NCI-H2196 treated with DMSO at 0.1 percent for 48 hours (cell line): Measurements from ENCODE around the gene HMGCL.
"Not testable (repeated sequence)": the region's sequence is repeated elsewhere in the genome, so short reads cannot be mapped to it uniquely, and the experiment has no call there.

ENCODE experiments used
- DNase-seq: peaks from one replicate; lab custom pipeline; 2025; ENCODE audit not compliant: unreplicated experiment; lab: John Stamatoyannopoulos, UW

HMGCL gene

DNA sequence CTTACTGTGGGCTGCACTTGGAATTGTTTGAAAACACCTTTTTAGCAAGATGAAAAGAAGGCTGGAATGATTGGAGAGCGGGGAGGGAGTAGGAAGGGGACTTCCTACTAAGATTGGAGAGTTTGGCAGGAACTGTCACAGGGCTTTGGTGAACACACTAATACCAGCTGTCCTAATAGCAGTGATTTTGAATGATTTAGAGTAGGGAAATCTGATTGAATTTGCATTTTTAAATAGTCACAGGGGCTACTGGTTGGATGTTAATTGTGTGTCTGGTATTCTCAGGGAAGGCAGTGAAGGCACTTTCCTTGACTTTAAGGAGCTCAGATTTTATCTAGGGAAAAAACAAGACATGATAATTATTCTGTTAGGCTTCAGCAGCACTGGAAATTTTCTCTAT, 2.5 kb upstream of the HMGCL start:
- no peak for DNase-seq

DNA sequence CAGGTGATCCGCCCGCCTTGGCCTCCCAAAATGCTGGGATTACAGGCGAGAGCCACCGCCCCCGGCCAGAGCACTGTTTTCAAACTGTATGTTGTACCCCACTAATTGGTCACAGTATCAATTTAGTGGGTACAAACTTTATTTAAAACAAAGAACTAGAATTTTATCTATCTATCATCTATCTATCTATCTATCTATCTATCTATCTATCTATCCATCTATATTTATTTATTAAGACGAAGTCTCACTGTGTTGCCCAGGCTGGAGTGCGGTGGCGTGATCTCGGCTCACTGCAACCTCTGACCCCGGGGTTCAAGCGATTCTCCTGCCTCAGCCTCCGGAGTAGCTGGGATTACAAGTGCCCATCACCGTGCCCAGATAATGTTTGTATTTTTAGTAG, 1.4 kb upstream of the HMGCL start:
- not testable (repeated sequence) for DNase-seq

DNA sequence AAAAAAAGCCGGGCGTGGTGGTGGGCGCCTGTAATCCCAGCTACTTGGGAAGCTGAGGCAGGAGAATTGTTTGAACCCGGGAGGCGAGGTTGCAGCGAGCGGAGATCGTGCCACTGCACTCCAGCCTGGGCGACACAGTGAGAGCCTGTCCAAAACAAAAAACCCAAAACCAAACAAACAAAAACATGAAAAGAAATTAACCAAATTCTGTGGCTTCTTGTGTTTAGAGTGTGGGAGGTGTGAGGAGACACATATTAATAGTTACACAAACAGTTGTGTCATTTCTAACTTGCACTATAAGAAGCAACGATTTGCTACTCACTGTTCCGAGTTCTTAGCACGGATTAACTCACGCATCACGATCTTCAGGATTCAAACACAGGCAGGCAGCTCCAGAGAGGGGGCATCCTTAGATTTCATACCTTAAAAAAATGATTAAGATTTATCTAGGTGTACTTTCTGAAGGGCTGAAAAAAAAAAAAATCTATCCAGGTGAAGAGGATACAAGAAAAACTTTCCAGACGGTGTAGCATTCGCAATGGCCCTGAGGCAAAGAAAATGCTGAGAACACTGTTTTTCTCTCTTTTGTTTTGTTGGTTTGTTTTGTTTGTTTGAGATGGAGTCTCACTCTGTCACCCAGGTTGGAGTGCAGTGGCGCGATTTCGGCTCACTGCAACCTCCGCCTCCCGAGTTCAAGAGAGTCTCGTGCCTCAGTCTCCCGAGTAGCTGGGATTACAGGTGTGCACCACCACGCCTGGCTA, 713 bp upstream of the HMGCL start:
- no peak for DNase-seq

DNA sequence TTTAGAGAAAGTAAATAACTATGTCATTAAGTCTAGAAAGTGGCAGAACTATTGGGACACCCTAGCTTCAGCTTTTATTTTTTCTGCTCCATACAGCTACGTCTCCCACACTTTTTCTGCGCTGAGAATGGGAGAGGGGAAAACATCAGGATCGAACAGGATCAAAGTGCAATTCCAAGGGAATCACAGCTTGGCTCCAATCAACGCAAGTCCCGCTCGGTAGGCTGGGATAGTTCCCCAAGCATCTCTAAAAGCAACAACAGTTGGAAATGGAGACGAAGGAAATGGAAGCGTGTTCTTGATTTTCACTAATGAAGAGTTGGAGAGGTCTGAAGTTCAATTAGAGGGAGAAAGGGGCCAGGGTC, 536 bp downstream of the HMGCL start:
- DNase-seq, result no peak

DNA sequence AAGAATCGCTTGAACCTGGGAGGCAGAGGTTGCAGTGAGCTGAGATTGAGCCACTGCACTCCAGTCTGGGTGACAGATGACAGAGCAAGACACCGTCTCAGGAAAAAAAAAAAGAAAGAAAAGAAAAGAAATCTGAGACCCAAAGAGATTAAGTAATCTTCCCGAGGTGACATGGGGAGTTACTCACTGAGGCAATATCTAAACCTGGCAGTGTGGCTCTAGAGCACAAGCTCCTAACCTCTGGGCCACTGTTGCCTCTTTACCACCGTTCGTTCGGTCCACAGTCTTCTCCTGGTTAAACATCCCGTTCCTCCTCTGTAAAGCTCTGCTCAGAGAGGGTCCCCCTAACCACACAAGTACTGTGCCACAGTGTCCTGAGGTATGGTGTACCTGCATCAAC, 1.5 kb downstream of the HMGCL start:
- DNase-seq, result no peak

DNA sequence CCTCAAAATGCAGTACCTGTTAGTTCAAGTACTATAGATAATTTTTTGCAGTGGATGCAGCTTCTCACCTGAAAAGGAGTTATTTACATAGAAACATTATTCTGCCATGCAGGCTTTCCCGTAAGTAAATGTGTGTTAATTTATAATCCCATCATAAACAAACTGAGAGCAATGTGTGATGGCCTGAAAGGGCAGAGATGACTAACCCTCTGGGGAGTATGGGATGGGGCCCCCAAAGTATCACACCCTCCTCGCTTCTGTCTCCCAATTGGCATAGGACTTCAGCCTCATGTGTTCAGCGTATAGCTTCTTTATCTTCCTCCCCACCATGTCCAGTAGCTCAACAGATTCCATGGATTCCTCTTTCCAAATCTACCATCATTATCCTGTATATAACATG, 7.6 kb downstream of the HMGCL start:
- no peak for DNase-seq

DNA sequence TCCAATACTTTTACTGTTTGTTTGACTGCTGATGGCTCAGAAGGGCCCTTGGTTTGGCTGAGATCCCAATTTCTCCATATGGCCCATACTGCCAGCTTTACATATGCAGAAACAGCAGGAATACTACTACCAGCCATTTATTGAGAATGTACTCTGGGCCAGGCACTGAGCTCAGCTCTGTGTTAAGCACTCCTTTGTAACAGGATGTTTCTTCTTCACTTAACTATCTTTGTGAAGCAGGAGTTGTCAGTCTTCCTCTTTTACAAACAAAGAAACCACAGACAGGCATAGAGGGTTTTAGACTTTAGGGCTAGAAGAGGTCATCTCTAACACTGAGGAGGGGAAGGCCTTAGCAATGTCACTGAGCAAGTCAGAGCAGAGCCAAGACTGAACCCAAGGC, 8.3 kb downstream of the HMGCL start:
- no peak for DNase-seq

DNA sequence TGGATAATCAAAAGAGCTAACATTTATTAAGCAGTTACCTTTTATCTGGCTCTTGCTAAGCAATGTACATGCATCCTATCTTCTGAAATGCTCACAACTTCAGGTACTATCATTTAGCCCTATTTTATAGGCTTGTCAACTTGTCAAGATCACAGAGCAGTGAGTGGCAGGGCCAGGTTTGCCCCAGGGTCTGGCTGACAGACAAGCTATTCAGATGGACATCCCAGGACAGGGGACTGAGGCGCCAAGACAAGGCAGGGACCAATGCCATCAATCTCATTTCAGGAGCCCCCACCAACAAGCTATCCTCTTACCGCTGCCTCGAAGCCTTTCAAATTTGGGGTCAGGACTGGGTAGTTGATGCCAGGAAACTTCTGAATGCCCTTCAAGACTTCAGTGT, 8.9 kb downstream of the HMGCL start:
- no peak for DNase-seq

DNA sequence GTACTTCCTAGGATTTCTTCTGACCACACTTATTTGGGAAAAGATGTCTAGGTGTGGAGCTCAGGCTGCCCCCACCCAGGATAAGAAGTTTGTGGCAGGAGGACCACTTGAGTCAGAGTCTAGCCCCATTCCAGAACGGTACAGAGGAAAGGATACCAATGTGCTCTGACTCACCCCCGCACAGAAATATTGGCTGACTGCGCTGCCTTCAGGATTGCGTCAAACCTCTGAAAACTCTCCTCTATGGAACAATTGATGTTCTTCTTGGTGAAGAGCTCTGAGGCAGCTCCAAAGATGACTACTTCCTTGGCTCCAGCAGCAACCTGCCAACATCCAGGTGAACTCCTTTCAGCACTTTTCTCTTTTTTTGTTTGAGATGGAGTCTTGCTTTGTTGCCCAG, 11.2 kb downstream of the HMGCL start:
- DNase-seq, result no peak

DNA sequence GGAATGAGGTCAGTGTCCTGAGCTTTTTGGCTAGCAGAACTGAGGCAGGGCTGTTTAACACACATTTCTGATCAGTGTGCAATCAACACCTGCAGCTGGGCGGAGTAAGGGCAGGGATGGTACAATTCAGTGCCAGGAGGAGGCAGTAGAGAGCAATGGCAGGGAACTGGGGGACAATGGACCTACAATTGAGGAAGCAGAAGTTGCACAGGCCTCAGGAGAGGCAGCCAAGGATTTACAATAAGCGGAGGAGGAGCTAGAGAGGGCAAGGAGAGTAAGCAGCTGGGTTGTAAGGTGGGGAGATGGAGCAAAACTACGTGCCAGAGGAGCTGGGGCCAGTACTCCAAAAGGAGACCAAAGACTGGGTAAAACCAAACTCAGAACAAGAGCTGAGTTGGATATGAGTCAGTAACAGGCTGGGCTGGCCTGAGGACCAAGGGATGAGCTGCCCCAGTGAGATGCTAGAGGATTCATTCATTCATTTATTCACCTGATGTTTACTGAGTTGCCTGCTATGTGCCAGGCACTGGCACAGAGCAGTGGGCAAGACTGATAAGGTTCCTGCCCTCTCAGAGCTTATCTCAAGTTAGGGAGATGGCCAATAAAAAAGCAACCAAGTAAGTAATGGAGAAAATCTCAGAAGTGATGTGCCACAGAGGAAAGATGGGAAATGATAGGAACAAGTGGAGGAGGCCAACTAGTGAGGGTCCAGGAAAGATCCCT, 14.2 kb downstream of the HMGCL start:
- no peak for DNase-seq

DNA sequence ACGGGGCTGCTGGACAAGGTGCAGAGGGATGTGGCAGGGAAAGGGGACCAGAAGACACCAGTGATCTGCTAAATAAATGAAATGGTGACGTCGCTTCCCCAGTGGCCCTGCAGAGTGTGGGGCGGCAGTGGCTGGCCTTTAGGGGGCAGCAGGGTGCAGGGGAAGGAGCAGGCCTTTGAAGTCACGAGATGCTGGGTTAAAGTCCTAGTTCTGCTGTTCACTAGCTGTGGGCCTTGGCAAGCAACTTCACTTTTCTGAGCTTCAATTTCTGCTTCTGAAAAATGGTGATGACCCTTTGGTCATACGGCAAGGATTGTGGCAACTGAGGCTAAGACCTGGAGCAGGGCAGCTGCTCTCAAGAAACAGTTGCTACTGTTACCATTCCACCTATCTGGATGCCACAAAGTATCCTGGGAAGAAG, 15.5 kb downstream of the HMGCL start:
- DNase-seq, result peak; percentile 51

DNA sequence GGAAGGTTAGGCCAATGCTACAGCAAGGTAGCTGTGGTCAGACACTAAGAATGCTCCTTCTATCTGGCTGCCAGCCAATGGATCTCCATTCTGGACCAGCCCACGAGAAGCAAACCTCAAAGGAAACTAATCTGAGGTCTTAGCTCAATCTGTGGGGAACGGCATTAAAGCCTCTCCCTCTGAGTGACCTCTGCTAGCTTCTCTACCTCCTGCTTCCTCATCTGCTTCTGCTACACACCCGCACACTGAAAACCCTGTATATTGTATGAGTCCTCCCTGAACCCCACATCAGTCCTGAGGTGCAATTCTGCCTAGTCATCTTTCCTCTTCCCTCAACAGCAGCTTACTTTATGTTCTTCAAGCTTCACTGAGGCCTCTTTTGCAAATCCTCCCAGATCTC, 17.8 kb downstream of the HMGCL start:
- no peak for DNase-seq

DNA sequence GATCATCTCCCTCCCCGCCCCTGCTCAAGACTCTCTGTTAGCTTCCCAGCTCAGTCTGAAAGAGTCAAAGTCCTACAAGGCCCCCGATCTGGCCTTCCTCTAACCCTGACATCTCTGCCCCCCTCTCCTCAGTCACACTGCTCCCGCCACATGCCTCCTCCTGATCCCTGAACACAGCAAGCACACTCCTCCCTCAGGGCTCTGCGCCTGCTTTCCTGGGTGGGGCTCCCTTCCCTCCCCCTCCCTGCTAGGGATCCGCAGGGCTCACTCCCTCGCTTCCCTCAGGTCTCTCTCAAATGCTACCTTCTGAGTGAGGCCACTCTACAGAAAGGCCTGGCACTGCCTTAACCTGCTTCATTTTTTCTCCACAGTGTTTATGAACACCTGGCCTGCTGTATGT, 18.9 kb downstream of the HMGCL start:
- DNase-seq, result no peak

DNA sequence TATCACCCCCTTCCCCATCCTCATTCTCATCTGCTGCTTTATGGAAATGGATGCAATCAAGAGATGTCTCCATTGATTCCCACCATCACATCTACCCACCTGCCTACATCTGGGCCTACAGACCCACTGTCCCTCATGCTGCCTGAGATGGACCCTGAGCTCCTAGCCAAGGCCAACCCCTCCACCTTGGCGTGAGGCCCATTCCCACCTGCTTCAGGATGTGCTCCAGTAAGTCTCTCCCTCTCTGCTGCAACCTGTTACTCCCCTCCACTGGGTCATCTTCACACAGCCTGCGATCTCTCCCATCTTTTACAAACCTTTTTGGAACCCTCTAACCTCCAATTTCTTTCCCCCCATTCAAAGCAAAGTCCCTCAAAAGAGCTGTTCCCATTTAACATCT, 20.2 kb downstream of the HMGCL start:
- no peak for DNase-seq

DNA sequence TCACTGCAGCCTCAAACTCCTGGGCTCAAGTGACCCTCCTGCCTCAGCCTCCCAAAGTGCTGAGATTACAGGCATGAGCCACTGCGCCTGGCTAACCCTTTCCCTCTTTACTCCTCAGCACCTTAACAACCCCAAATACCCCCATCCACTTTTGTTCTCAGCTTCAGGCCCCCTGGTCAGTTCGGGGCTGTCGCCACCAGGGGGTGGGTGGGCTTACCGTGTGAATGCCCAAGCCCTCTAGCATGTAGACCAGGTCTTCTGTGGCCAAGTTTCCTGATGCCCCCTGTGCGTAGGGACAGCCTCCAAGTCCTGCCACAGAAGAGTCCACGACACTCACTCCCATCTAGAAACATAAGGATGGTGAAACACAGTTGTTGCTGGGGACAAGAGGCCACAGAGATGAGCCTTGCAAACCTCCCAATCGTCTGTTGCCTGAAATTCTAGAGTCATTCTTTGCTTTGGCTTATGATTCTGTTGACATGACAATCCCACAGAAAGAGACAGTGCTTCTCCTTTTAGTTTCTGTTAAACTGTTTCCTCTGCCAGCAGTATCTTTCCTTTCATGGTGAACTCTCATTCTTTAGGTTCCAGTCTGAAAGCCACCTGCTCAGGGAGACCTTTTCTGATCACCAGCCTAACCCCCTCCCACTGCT, 20.9 kb downstream of the HMGCL start:
- no peak for DNase-seq

DNA sequence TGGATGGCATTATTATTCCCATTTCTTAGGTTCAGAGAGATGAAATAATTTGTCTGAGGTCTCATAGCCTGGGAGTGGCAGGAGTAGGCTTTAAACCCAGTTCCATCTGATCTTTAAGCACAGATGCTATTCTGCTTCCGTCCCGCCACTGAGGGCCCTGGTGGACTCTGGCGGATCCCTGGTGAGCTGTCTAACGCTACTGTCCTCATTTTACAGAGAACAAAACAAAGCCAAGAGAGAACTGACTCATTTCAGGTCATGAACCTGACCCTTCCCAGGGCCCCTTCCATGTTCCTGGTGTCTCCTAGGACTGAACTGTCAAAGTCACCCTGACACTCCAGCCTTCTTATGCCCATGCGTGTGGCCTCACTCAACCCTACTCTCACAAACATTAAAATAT, 21.6 kb downstream of the HMGCL start:
- DNase-seq, result no peak

DNA sequence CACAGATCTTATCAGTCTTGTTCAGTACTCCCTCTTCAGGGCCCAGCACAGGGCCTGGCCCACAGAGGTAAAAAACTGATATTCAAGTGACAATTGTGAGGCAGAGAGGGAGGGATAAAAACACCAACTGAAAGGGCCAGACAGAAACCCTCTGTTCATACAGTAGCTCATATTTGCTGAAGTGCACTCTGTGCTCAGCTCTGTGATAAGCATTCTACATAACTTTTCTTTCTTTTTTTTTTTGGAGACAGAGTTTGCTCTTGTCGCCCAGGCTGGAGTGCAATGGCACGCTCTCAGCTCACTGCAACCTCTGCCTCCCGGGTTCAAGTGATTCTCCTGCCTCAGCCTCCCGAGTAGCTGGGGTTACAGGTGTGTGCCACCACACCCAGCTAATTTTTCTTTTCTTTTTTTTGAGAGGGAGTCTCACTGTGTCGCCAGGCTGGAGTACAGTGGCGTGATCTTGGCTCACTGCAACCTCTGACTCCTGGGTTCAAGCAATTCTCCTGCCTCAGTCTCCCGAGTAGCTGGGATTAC, 22.4 kb downstream of the HMGCL start:
- not testable (repeated sequence) for DNase-seq

DNA sequence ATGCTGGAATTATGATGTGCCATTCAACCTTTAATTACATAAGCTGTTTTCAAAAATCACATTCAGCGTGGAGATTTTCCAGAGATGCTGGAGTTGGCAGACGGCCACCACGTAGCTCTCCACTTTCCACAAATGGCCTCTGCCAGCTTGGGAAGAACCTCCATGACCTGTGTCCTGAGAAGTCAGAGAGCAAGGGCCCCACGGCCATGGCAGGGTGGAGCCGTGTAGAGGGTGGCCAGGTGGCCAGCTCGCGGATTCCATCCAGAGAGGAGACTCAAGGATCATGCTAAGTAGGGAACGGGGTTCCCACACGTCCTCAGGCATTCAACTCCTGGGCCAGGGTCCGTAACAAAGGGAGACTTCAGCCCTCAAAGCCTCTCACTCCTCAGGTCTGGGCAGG, 23.4 kb downstream of the HMGCL start:
- DNase-seq, result no peak

DNA sequence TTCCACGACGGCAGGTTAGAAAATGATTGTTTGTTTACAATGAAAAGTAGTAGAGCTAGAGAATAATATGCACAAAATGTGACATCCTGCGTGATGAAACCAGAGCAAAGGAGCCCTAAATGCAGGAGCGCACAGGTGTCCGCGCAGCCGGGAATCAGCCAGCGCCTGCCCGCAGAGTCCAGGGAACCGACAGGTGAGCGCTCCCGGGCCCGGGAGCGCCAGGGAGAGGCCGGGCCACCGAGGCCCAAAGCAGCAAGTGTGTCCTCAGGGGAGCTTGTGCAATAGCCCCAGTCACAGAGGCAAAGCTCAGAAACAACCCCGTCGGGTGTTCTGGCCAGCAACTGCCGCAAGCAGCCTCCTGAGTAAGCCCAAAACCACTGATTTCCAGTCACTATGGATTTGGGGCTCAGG, 23.9 kb downstream of the HMGCL start:
- no peak for DNase-seq

DNA sequence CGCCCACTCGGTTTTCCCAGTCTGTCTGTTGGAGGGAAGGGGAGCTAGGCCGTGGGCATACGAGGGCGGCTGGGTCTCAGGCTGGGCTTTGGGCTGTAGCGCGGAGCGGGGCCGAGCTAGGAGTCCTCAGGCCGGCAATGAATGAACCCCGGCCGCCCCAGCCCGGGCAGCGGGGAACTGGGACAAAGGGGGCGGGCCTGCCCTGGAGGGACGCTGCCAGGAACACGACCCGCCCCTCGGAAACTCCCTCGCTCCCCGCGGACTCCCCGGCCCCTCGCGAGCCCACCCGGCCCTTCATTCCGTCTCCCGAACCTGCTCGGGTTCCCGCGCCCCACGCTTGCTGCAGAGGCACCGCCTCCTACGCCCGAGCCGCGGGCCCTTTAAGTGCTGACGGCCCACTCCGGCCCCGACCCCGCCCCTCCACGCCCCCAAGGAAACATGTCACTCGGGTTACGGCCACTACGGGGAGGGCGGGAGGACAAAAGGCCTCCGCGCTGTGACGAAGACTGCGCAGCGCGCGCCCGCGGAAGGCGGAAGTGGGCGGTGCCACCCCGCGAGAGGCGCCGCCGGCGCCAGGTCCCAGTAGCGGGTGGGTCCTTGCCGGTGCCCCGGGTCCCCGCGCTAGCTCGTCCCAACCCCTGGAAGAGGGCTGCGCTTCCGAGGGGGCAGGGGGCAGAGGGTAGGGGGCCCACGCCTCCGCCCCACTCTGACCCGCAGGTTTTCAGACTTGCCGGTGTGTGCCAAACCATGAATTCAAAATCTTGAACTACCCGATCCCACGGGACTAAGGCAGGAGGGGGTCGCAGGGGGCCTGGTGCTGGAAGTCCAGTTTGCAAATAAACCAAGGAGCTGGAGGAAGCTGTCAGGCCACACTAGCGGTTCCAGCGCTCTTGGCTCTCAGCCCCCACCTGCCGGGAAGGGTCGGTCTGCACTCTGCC, 24.6 kb downstream of the HMGCL start, which contains the start of gene GALE:
GALE (minus strand) TSS at position 355 of the 938 bp plus-strand sequence. CDS start 1,747 bp downstream, outside the sequence.
- DNase-seq, result peak; percentile 87
